Loucy (cell line): ENCODE data around the gene BRSK2.

Experiments
- H2AFZ ChIP-seq: fragments of 200-600 bp; sonication (generic); 2 replicates; pipeline ENCODE4 v1.6.0; 2016; ENCODE audit warnings: antibody characterized with exemption, mild to moderate bottlenecking, low read length, moderate library complexity
- H3F3A ChIP-seq: fragments of 200-600 bp; 2 replicates; pipeline ENCODE4 v1.6.0; 2016; ENCODE audit warnings: antibody characterized with exemption, low read depth, mild to moderate bottlenecking
- H3K27me3 ChIP-seq: fragments of 200-600 bp; sonication (generic); 2 replicates; pipeline ENCODE4 v1.6.1; 2014; ENCODE audit warnings: low read length, mild to moderate bottlenecking; ENCODE audit not compliant: insufficient read depth, poor library complexity, severe bottlenecking
- H3K36me3 ChIP-seq: fragments of 200-600 bp; sonication (generic); 2 replicates; pipeline ENCODE4 v1.6.1; 2016; ENCODE audit warnings: low read length; ENCODE audit not compliant: insufficient read depth
- H3K4me1 ChIP-seq: fragments of 200-600 bp; sonication (generic); 2 replicates; pipeline ENCODE4 v1.5.1; 2014; ENCODE audit warnings: low read length, mild to moderate bottlenecking; ENCODE audit not compliant: insufficient read depth, poor library complexity, severe bottlenecking
- H3K4me2 ChIP-seq: fragments of 200-600 bp; sonication (generic); 2 replicates; pipeline ENCODE4 v1.6.0; 2014; ENCODE audit warnings: antibody characterized with exemption, low read length, low read depth, mild to moderate bottlenecking; ENCODE audit not compliant: poor library complexity, severe bottlenecking
- H3K4me3 ChIP-seq: fragments of 200-600 bp; sonication (generic); 2 replicates; pipeline ENCODE4 v1.5.1; 2014; ENCODE audit warnings: low read length, mild to moderate bottlenecking, mixed read lengths; ENCODE audit not compliant: poor library complexity, severe bottlenecking
- H3K79me2 ChIP-seq: fragments of 200-600 bp; sonication (generic); 2 replicates; pipeline ENCODE4 v1.6.1; 2014; ENCODE audit warnings: low read length; ENCODE audit not compliant: insufficient read depth
- H3K9ac ChIP-seq: fragments of 200-600 bp; sonication (generic); 2 replicates; pipeline ENCODE4 v1.6.0; 2014; ENCODE audit warnings: mild to moderate bottlenecking, low read depth, low read length, moderate library complexity; ENCODE audit not compliant: poor library complexity, severe bottlenecking
- H3K9me2 ChIP-seq: fragments of 200-600 bp; sonication (generic); replicated peaks from 2 replicates; pipeline ENCODE4 v1.6.1; 2016; ENCODE audit warnings: low read depth, low read length, mixed read lengths
- H3K9me3 ChIP-seq: fragments of 200-600 bp; sonication (generic); 2 replicates; pipeline ENCODE4 v1.6.1; 2014; ENCODE audit warnings: mild to moderate bottlenecking, antibody characterized with exemption, low read length, low read depth; ENCODE audit not compliant: insufficient read depth
- H4K20me1 ChIP-seq: fragments of 200-600 bp; sonication (generic); 2 replicates; pipeline ENCODE4 v1.6.0; 2014; ENCODE audit warnings: antibody characterized with exemption, low read length, mild to moderate bottlenecking; ENCODE audit not compliant: insufficient read depth, poor library complexity, severe bottlenecking
- CTCF ChIP-seq: fragments of 200-600 bp; sonication (generic); conservative IDR thresholded peaks from 2 replicates; pipeline ENCODE4 v1.5.1; 2014; ENCODE audit warnings: mild to moderate bottlenecking, antibody characterized with exemption, low read length
- EZH2phosphoT487 ChIP-seq: fragments of 200-600 bp; IDR thresholded peaks from 2 replicates; pipeline ENCODE4 v1.6.1; 2018; ENCODE audit warnings: antibody characterized with exemption, mild to moderate bottlenecking, moderate library complexity, borderline replicate concordance

BRSK2 gene

GRCh38 chr11:1440496-1440895 lies 50.8 kb downstream of the BRSK2 start:
- no peaks in the 10 kb centered on the region for H3K4me1 ChIP-seq
- no peaks in the 10 kb centered on the region; the same call in 1 of the 2 replicates for H3K9me3 ChIP-seq
- H3K9me2 ChIP-seq: no peaks in the 10 kb centered on the region
- TF ChIP-seq CTCF: no peak
- TF ChIP-seq EZH2phosphoT487: no peak
- no peaks in the 10 kb centered on the region for H4K20me1 ChIP-seq
- no peak overlapping the region for H2AFZ ChIP-seq
- no peaks in the 10 kb centered on the region for H3K27me3 ChIP-seq
- no peak overlapping the region for H3K4me3 ChIP-seq
- H3K79me2 ChIP-seq: no peaks in the 10 kb centered on the region
- H3K9ac ChIP-seq: no peak overlapping the region
- H3F3A ChIP-seq: no peaks in the 10 kb centered on the region
- no peak overlapping the region for H3K4me2 ChIP-seq
- no peaks in the 10 kb centered on the region for H3K36me3 ChIP-seq

DNA sequence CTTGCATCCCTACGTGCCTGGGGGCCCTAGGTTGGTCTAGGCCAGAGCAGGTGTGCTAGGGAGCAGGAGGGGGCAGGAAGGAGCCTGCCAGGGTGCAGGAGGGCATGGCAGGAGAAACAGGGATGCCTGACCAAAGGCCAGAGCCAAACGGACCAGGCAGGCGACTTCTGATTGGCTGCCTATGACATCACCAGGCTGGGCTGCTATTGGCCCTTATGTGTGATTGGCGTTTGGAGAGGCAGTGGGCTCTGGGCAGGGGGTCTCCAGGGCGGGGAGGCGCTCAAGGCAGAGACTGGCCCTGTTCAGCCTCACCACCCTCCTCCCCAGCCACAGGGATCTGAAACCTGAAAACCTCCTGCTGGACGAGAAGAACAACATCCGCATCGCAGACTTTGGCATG lies 52.4 kb downstream of the BRSK2 start:
- Histone ChIP-seq H3K79me2 (no peaks in the 10 kb centered on the region), H2AFZ (no peak overlapping the region), H4K20me1 (no peaks in the 10 kb centered on the region), H3K9me3 (no peaks in the 10 kb centered on the region; the same call in 1 of the 2 replicates), H3K27me3 (no peaks in the 10 kb centered on the region), H3K36me3 (no peaks in the 10 kb centered on the region), H3K9me2 (no peaks in the 10 kb centered on the region), H3K4me1 (no peaks in the 10 kb centered on the region), H3F3A (no peaks in the 10 kb centered on the region), H3K9ac (no peak overlapping the region), H3K4me2 (no peak overlapping the region), H3K4me3 (no peak overlapping the region)
- TF ChIP-seq EZH2phosphoT487: no peak
- TF ChIP-seq CTCF: no peak

GRCh38 chr11:1442807-1443366 lies 53.2 kb downstream of the BRSK2 start:
- H4K20me1 ChIP-seq: no peaks in the 10 kb centered on the region
- H3K36me3 ChIP-seq: no peaks in the 10 kb centered on the region
- no peak overlapping the region for H3K4me3 ChIP-seq

More at GRCh38 chr11:1442807-1443366, 53.2 kb downstream of the BRSK2 start:
- H3K4me1 ChIP-seq: no peaks in the 10 kb centered on the region
- H3F3A ChIP-seq: no peaks in the 10 kb centered on the region
- no peak overlapping the region for H3K4me2 ChIP-seq
- H2AFZ ChIP-seq: no peak overlapping the region
- no peaks in the 10 kb centered on the region; the same call in 1 of the 2 replicates for H3K9me3 ChIP-seq
- H3K9ac ChIP-seq: no peak overlapping the region
- no peaks in the 10 kb centered on the region for H3K9me2 ChIP-seq
- H3K27me3 ChIP-seq: no peaks in the 10 kb centered on the region
- TF ChIP-seq EZH2phosphoT487 (no peak), CTCF (no peak)
- no peaks in the 10 kb centered on the region for H3K79me2 ChIP-seq
